CD4-positive, alpha-beta T cell treated with Interleukin-2 at 100 ng/mL for 4 hours (primary cell): ENCODE results near the gene DCANP1.

Source experiments
- DNase-seq: peaks from one replicate; pipeline ENCODE4 v3.0.0-alpha.2; 2020; ENCODE audit warnings: low spot score

Gene DCANP1

DNA sequence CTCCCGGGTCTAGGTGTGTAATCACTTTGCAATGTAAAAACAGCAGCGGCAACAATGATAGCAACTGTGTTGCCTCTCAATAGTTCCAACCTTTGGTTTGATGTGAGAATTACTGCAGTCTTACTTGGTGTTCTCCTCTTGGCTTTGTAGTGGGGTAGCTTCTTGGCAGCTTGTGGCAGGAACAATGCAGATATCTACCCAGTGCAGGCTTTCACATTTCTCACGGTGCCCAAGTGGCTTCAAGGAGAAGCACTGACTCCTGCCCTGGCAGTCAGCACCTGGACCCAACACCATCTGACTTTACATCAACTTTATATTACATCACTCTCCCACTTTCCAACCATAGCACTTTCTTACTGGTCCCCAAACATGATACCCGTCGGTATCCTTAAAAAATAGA, 33.4 kb upstream of the DCANP1 start:
- DNase-seq = no peak

DNA sequence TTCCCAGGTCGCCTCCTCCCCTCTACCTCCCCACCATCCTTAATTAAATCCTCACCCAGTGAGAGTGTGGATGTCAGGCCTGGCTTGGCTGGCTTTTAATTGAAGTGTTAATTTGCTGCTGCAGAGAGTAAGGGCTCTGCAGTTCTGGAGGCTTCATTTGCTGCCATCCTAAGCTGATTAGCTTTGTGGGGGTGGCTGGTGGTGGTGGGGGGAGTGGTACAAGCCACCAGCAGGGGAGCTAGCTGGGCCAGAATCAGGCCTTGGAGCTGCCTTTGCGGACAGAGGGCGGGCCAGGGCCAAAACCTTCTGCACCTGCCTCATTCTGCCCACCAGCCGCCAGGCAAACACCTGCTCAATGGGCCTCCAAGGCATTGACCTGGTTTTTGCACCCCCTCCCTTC, 31.8 kb upstream of the DCANP1 start:
- DNase-seq = no peak

DNA sequence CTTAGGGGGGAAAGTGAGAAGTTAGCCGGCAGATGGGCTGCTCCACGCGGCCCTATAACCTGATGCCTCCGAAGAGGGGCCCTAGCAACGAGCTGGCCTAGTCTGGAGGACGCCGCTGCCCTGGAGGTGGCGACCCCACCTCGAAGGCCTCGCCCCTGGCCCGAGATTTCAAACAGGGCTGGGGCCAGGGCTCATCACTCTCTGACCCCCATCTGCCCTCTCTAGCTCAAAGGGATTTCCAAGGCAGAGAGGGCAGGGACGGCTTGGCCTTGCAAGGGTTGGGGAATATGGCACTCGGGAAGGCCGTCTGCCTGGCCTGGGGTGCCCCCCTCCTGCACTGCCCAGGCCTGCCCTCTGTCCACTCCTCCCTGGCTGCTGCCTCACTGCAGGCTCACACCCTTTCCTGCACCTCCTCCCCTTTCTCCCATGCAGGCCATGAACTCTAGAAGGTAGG, 30.5 kb upstream of the DCANP1 start:
- DNase-seq = no peak

DNA sequence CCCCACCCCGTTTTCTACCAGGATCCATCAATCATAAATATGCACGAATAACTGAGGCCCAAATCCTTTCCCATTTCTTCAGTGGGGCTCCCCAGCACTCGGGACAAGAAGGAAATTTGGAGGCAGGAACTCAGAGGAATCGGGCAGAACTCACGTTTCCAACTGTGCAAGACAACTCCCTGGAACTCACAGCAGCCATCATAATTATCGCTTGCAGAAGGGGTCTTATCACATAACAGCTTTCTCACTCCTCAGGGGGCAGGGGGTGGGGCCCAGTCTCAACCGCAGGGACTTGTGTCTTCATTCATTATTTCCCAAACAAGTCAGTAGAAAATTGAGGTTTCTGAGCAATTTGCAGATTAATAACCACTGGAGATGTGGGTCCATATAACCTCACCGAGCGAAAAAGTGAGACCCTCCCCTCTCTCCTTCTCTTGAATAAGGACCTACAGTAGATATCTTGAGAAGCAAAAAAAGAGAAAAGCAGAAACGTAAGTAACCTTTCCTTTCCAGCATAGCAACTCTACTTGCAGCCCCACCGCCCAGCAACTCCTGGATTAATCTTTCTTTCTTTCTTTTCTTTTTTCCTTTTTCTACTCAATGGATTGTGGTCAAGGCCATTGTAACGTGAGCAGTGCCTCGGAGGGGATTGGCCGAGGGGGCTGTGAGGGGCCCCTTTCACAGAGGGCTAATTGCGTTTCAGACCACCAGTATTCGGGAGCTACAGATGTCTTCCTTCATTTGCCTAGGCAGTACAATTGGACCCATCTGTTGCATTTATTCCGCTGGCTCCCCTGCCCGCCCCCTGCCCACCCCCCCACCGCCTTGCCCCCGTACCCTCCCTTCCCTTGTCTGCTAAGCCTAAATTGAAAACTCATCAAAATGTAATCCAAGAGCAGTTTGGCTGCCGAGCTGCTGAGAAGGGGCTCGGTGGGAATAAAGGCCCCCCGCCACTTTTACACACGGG, 29.8 kb upstream of the DCANP1 start:
- DNase-seq = no peak

DNA sequence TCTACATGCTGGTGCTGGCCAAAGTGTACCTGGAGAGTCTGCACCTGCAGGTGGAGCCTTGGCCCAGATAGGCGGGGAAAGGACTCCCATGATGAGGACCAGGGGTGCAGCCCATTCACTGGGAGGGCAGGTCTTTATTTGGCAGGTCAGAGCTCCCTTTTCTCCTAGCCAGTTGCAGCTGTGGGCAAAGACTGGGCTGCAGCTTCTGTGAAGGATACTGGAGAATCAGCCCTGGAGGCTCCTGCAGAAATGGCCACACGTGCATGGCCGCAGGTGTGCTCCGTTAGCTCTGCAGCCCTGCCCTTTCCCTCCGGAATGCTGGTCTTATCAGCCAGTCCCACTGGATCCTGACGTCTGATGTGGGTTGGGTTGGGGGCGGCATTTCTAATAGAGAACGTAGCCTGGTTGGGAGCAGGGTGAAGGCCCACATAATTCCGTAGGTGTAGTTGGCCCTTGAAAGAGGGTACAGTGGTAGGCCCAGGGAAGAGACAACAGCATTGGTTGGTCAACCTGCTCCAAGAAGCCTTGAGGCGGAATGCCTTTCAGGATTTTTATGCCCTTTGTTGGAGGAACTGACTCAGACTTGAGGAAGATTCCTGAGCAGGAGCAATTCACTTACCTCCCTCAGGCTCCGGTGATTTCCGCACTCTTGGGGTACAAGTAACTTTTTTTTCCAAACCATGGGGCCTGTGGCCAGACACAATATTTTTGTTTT, 27.0 kb upstream of the DCANP1 start:
- DNase-seq = no peak

DNA sequence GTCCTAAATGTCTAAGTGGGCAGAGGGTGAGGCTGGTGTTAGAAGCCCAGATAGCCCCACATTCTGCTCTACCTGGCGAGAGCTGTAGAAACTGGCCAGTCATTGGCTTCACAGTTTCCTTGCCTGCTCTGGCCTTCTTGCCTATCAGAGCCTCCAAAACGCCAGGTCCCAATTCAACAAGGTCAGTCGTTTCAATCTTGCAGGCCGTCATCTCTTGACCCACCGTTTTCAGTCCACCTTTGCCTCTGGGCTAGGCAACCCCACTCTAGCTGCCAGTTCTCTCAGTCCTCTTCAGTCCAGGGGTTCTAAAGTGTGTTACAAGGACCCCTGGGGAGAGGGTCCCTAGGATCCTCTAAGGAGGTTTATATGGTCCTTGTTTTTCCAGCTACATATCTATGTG, 25.0 kb upstream of the DCANP1 start:
- DNase-seq = no peak

DNA sequence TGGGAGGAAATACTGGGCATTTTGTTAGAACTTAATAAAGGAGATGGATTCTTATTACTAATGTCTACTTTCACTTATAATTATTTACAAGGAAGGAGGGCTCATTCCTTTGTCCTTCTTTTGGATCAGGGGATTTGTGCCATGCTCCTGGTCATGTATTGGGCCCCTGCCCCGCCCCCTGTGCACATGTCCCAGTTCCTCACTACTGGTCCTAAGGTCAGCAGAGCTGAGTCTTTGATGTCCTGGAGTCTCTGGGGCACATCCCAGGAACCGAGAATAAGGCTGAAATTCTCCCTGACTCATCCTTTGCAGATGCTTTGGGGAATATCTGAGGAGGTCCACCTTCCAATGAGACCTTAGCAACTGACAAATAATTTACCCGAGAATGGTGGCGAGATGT, 24.6 kb upstream of the DCANP1 start:
- DNase-seq = no peak

DNA sequence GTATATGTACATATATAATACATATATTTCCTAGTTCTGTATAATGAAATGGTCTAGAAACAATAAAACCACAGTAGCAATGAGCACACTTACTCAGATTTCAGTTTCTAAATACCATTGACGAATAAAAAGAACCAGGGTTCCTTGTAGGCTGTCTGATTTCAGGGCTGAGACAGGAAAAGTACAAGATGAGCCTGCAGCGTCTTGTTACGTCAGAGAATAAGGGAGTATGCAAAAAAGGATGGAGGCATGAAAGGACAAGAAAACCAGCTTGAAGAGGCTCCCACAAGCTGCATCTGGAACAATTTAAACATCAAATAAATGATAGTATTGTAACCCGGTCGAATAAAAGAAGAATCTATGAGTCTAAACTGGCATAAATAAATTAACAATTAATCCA, 22.8 kb upstream of the DCANP1 start:
- no peak for DNase-seq

DNA sequence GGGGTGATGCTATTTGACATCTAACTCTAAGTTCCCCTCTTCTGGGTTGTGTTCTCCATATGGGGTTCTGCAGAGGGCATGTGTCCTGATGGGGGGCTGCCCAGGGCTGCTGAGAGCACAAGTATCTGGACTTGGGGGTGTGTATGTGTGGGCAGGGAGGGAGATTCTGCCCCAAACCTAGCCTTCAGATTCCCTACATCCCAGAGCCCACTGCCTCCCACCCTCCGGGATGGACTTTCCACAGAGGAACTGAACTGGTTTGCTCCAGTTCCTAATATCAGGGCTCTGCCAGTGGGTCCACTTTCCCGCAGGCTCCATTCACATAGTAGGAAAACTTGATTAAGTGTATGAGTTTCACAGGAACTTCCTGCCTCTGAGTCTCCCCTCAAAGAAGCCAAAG, 21.4 kb upstream of the DCANP1 start:
- no peak for DNase-seq

DNA sequence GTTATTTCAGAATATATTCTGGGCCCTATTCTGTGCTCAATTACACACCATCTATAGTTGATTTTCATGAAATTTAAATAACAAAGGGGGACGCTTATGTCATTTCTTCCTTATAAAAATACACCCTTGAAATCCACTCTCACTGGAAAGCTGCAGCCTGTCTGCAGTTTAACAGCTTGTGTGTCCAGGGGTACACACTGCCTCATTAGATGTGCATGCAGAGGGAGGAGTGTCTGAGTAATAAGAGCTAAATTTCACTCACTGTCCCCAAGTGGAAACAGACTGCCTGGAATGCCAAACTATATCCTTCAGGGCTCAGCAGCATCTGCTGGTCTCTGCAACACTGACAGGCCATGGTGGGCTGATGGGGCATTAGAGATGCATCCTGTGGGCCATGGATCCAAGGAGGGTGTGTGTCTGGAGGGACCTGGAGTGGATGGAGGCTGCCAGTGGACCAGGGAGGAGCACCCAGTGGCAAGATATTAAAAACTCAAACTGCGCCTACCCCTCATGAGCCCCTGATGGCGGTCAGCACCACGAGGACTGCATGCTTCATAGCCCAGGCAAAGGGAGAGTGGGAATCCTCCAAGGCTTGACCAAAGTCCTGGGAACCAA, 20.8 kb upstream of the DCANP1 start:
- no peak for DNase-seq

DNA sequence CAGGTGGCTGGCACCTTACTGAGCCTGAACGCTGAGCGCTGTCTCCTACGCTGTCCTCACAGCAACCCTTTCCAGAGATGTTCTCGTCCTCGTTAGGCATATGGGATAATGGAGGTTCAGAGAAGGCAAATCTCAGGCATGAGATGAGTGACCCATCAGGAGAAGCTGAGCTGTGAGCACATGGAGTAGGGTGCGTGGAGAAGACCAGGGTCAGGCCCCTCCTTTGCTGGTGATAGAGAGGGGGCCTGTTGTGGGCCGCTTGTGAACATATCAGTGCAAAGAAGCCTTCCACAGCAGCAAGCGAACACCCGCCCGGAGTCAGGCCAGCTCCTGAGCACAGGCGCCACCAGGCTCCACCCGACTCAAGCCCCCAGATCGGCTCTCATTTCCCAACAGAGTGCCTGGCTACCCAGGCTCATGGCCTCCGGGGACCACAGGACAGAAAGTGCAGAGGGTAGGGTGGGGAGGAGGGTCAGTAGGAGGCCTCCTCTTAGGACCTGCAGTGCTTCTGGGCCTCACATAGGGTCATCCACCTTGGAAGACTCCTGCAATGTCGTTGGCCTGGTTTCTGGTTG, 20.0 kb upstream of the DCANP1 start:
- no peak for DNase-seq

DNA sequence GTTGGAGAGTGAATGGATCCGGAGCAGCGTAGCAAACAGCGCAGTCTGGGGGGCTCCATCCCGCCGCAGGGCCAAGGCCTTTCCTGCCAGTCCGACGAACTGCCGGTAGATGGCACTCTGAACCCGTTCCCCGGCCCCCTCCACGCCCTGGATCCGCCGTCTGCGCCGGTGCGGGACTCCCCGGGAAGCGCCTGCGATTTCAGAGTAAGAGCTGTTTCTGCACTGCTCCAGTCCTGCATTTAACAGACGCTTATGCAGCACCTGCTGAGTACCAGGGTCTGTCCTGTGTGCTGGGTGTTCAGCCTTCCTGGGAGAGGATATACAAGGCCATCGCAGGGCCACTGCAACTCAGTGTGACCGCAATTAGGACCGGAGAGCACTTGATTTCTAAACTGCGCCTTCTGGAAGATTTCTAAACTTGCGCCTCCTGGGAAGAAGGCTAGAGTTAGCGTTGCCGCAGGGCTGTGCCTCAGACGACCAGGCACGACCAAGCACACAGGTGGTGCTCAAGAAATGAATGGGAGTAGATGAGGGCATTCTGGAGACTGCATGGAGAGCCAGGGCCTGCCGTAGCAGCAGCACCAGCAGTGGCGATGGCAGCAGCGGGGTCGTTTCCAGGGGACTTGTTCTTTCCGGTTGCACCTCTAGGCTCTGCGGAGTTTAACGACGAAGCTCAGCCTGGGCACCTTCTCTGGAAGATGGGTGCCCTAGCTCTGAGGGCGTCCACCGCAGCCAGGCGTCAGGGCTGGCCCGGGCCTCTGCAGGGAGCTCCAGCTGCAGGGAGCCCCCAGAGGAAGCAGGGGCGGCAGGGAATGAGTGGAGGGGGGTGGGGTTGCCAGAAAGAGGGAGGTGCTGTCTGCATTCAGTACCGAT, 19.3 kb upstream of the DCANP1 start:
- peak; percentile 49 for DNase-seq

DNA sequence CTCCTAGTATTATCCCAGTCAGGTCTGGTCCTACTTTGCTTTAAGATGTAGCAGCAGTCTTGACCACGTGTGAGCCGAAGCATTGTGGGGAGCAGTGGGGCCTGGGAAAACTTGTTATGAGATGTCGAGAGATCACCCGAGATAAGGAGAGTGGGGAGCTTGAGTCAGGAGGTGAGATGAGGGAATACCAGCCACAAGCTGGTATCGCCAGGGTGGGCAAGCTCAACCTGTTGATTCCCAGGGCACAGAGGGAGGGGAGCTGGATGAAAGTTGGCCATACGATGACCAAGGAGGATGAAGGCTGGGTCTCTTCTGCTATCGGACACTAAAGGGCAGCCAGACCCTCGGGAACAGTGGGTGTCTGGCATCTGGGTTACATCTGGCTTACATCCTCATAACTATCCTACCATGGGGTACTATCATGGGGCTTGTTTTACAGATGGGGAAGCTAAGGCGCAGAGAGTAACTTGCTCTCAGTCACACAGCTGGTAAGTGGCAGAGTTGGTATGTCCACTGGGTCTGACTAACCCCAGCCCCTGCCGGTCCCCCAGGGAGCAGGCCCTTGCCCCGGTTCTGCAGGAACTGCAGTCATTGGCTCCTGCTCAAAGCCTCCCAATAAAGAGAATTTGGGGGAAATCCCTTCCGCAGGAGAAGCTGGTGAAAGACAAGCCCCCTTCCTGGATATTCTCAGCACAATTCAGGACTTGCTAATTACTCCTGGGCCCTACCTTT, 18.4 kb upstream of the DCANP1 start:
- no peak for DNase-seq

DNA sequence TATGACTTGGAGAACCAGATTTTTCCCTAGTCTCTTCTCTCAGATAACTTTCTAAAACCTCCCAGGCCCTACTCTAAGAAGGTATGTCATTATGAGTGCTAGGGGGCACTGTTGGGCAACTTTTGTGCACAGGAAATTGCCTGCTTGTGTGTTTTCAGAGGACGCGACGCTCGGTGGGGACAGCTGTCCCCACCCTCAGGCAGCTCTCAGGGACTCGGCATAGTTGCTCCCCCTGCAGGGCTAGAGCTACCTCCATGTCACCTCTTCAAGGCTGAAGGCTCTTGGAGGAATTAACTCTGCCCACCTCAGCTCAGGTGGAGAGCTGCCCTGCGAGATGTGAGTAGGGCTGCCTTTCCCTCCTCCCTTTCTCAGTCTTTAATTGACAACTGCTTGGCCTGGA, 15.2 kb upstream of the DCANP1 start:
- DNase-seq = peak; percentile 40

DNA sequence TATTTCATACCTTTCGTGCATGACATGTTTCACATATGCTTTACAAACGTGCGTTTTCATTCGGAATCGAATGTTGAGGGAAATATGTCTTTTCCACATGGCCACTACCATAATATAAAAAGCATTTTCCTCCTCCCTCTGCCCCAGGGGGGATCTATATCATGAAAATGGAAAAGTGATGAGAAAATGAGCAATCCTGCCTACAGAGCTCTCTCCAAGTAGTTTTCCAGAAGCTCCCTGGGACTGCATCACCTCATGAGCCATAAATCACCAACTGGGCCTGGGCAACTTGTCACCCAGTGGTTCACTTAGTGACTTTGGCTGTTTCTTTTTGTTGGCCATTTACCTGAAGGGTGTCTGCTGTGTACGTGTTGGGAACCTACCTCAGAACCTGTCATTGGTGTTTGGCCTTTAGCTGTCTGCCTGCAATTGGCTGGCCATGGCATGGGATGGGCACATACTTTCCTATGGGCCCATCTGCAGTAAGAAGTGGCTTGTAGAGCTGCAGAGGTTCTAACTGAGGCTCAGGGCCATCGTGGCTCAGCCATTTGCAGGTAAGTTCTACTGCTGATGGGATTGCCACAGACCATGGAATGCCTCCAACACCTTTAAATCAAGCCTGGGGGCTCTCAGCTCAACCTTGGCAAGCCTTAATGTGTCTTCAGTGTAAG, 14.5 kb upstream of the DCANP1 start:
- no peak for DNase-seq

DNA sequence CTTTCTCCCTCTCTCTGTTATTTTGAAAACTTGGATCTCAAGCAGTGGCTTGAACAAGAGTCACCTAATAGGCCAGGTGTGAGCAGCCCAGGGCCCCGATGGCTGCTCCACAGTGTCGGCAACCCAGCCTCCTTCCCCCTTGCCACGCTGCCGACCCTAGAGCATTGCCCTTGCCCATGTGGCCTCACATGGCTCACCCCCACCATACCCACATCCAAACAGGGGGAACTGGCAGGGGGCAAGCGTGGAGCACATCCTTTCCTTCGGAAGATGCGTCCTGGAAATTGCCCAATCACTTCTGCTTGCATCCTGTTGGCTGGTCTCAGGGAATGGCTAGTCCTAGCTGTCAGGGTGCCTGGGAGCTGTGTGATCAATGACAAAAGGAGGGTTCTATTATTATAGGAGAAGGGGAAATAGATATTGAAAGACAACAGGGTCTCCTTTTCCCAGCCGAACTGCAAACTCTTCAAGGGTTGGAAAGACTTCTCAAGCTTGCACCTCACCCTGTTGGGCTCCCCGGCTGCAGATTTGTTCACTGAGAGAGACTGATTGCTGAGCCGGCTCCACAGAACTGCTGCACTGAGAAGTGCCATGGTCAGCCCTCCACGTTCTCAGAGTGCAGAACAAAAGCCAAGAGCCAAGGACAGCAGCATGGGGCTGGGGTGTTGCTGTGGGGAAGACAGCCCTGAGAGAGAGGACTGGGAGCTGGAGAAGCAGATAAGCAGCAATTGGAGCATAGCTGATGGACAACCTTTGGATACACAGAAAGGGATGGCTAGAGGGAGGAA, 13.3 kb upstream of the DCANP1 start:
- no peak for DNase-seq

DNA sequence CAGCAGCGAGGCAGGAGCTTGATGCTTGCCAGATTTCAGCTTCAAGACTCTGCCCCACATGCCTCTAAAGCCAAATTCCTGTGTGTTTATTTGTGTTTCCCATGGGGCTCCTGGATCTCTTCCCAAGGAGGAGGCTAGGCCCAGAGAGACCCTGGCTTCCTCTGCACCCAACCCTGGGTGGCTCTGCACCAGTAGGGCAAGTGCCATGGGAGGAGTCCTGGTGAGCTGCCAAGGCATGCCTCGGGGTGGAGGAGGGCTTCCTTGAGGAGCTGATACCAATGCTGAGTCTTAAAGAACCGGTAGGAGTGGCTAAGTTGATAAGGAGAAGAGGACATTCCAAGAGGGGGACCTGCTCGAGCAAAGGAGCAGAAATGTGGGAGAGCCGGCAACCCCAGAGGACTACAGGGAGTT, 11.8 kb upstream of the DCANP1 start:
- no peak for DNase-seq

DNA sequence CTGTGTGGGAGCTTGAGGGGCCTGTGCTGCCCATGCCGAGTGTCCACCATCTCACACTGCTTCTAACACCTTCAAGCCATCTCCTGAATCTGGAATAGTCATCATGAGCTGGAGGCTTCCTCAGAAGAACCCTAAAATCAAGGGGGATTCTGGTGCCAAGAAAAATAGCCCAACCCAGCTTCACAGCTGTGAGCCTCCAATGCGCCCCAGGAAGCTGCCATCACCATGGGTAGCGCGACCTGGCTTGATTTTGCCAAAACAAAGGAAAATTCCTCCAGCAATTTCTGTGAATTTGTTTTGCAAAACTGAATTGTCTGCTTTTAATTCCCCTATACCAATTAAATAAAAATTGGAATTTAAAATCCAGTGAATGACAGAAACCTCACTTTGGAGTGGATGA, 11.2 kb upstream of the DCANP1 start:
- no peak for DNase-seq

DNA sequence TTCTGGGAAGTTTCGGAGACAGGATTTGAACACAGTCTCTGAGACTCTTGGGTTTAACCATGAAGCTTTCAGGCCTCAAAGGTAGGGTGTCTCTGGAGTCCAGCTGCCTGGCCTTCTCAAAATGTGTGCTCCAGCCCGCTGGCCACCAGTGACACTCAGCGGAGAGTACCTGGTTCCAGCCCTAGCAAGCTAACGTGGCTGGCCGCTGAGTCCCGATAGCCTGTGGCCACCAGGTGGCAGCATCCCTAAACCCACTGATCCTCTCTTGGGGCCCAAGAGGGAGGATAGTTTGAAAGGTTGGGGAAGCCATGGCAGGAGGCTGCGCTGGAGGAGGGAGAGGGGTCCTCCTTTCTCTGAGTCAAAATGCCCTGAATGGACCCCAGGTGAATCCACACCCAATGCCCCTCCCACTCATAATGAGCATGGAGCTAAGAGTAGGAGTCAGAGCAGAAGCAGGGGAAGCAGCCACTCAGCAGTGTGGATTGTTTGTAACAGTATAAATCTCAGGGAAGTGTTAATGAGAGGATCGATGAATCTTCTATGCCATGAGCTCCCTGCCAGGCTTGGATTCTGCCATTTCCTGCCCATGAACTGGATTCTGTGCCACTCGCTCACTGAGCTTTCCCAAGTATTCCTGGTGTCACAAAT, 10.4 kb upstream of the DCANP1 start:
- peak; percentile 47 for DNase-seq
